GM18508 (cell line): ENCODE results near the gene VRK3.

Source experiments
- ATAC-seq: cut with Tn5 transposase; IDR thresholded peaks from one replicate; pipeline ENCODE4 v1.9.1; 2021; ENCODE audit warnings: moderate number of reproducible peaks; ENCODE audit not compliant: insufficient read depth, unreplicated experiment

Gene VRK3

DNA sequence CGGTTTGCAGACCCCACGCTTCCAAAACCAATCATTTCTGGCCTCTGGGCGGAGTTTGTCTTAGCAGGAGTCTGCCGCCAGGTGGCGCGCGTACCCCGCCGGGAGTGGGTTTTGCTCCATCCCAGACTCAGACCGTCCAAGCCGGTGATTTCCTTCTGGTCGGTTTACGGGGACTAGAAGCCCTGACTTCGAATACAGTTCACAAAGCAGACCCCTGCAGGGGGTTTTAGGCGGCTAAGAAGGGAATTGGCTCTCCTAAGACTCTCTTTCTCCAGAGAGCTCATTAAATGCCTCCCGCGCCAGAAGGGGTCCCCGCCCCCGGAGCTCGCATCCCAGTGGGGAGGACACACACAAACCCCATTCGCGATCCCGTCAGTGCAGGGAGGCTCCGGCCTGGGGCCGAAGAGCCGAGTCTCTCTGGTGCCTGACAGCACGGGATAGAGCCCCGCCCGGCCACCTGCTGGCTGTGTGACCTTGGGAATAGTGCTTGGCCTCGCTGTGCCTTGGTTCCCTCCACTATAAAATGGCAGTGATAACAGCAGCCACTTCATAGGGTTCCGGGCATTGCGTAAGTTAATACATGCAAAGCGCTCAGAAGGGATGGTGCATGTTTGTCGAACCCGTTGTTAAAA, 87.3 kb downstream of the VRK3 start:
- no peak for ATAC-seq

DNA sequence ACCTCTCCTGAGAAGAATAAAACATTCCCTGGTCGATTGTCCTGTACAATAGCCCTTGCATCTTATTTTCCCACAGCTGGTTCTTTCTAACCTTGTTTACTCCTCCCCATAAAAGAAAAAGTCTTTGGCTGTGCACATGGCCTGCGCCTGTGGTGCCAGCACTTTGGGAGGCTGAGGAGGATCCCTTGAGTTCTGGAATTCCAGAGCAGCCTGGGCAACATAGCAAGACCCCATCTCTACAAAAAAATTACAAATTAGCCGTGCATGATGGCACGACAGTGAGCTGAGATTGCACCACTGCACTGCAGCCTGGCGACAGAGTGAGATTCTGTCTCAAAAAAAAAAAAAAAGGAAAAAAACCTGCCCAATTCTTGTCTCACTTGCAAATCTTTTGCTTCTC, 88.6 kb downstream of the VRK3 start:
- no peak for ATAC-seq

DNA sequence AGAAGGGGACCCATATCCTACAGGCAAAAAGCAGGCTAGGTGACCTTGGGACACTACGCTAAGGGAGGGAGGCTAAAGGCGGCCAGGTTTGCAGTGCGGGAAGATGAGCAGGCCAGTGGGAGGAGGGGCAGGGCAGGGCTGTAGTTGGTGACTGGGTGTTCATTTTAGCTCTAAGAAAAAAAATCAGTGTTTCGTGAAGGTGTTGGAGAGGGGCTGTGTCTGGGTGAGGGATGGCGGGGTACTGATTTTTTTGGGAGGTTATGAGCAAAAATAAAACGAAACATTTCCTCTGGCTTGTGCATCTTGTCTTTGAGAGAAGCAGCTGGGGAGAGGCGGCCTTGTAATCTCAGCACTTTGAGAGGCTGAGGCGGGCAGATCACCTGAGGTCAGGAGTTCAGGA, 91.5 kb downstream of the VRK3 start:
- no peak for ATAC-seq

DNA sequence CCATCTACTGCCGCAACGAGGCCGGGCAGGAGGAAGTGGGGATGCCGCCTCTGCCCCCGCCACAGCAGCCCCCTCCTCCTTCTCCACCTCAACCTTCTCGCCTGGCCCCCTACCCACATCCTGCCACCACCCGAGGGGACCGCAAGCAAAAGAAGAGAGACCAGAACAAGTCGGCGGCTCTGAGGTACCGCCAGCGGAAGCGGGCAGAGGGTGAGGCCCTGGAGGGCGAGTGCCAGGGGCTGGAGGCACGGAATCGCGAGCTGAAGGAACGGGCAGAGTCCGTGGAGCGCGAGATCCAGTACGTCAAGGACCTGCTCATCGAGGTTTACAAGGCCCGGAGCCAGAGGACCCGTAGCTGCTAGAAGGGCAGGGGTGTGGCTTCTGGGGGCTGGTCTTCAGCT, 92.4 kb downstream of the VRK3 start:
- no peak for ATAC-seq

DNA sequence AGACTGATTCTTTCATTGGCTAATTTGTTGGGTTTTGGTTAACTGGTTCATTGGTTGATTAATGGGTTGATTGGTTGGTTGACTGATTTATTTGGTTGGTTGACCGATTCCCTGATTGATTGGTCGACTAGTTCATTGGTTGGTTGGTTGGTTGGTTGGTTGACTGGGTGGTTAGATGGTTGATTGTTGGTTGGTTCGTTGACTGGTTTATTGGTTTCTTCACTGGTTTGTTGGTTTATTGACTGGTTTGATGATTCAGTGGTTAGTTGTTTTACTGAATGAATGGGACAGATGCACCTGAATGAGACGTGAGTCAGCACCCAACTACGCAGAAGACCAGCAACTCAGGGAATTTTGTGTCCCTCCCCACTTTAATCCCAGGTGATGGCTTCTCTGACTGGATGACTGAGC, 93.1 kb downstream of the VRK3 start:
- ATAC-seq = no peak

DNA sequence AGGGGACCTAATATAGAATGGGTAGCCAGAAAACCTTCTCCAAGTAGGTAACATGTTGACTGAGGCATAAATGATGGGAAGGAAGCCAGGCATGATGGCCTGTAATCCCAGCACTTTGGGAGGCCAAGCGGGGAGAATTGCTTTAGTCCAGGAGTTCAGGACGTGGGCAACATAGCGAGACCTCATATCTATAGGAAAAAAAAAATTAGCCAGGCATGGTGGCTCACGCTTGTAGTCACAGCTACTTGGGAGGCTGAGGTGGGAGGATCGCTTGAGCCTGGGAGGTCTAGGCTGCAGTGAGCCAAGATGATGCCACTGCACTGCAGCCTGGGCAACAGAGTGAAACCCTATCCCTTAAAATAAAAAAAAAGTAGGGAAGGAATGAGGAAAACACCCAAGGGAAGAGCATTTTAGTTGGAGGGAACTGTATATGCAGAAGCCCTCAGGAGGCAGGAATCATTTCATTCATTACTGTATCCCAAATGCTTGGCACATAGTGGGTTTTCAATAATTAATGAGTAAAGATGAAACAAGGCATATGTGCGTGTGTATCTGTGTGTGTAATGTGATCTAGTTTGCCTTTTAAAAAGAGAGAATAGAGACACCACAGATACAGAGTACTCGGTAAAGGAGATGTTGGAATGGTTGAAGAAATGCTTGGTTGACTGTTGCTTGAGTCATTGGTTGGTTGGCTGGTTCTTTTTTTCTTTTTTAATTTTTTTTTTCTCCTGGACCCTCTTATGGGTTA, 93.7 kb downstream of the VRK3 start:
- ATAC-seq = no peak

DNA sequence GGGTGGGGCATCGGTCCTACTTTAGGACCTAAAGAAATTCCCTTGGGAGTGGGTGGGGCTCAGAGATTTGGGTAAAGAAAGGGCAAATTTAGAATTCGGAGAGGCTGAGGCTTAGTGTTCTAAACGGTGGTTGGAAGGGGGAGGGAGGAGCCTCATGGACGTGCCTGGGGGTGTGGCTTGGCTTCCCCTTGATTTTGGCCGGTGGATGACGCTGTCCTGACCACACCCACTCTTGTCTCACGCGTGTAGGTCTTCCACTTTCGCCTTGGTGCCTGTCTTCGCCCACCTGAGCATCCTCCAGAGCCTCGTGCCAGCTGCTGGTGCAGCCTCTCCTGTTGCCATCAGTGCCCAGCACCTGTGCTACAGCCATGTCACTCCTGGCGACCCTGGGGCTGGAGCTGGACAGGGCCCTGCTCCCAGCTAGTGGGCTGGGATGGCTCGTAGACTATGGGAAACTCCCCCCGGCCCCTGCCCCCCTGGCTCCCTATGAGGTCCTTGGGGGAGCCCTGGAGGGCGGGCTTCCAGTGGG, 94.6 kb downstream of the VRK3 start:
- ATAC-seq = no peak

DNA sequence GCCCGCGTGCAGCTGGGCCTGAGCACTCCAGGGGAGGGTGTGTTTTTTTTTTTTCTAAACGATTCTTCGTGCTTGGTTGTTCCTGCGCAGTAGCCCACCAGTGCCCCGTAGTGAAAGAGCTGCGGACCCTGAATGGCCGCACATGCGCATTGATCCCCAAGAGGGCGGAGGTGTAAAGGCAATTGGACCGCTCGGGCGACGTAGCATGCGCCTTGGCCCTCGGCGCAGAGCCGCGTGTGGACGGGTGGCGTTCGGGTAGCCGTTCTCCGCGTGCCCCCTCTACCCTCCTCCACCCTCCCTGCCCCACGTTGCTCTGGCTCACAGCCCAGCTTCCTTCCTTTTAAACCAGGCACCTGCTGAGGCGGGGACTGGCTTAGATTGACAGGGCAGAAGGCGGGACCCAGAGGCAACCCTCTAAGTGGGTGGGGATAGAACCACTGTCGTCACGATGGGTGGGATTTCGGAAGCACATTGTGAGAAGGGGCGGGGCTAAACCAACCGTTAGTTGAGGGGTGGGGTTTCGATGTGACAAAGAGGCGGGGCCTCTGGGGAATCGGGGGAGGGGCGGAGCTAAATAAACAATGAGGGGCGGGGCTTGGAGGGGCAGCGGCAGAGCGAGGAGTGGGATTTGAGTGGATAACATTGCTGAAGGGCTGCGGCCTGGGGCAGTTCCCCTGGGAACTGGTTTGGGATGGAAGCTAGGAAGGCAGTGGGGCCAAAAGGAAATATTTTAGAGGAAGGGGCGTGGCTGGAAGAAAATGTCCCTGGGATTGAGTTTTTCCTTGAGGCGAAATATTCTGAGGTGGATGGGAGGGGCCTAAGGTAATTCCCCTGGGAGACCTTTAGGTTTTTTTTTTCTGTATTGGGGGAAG, 95.3 kb downstream of the VRK3 start:
- peak; percentile 40 for ATAC-seq

DNA sequence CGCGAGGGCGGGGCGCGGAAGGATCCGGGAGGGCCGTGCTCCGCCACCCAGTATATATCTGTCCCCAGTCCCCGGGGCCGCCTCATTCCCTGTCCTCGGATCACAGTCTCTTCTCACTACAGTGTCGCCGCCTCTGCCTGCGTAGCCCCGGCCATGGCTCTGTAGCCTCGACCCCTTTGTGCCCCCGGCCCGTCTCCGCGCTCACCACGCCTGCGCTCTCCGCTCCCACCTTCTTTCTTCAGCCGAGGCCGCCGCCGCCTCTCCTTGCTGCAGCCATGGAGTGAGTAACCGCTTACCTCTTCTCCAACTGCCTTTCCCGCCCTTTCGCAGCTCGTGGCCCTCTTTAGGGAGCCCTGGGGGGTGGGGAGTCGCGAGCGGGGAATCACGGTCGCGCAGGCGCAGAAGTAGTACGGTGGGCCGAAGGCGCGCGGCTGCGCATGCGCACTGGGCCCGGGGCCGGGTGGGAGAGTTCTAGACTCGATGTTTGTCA, 96.0 kb downstream of the VRK3 start, which contains the start of the genes ATF5 and NUP62:
TSS of gene ATF5 (plus strand) at position 85 of the 490 bp plus-strand sequence. CDS start 1,646 bp downstream, outside the sequence.
TSS of gene NUP62 (minus strand) at position 384 of the 490 bp plus-strand sequence. CDS start 19,697 bp downstream, outside the sequence.
- peak; percentile 21 for ATAC-seq

DNA sequence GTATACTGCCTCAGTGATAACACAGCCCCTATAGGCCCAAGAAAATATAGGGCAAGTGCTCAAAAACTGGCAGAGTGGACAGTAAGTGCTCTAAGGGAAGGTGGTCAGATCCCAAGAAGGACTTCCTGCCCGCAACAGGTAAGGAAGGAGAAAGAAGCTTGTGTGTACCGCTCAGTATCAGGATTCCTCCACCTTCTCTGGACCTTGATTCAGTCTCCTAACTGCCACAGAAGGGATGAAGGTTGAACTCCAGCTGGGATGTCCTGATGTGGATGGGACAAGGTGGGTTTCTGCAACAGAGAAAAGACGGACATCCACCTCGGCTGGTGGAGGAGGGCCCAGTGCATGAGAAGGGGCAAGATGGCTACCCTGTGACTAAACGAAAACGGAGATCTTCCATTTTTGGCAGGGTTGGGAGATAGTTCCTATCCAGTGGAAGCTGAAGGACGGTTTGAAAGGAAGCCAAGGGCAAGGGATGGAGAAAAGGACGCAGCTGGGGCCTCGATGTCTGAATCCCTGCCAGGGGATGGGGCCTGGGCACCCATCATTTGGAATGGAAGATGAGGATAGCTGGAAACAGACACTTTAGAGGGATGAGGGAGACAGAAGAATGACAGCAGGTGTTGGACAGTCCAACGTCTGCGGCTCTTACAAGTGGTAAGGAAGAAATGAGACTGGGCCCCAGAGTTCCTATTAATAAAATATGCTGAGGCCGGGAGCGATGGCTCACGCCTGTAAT, 97.5 kb downstream of the VRK3 start:
- no peak for ATAC-seq

DNA sequence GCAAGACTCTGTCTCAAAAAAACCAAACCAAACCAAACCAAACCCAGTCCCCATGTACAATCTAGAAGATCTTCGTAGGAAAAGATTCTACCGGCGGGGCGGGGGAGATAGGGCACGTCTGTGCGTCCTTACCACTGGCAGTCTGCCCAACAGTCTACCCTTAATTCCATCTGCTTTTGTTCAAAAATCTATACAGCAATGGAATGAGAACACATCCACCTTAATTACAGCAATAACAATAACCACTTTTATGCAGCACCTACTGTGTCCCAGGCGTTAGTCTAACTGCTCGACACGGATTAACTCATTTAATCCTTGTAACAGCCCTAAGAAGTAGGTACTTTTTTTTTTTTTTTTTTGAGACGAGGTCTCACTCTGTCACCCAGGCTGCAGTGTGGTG, 98.7 kb downstream of the VRK3 start:
- ATAC-seq = no peak
